ENCODE results near the gene PRADC1.

The PRADC1 gene

GRCh38 chr2:73258913-73259215 lies 25.8 kb upstream of the PRADC1 start:
- no peak for DNase-seq (ENCODE audit: low read depth)

DNA sequence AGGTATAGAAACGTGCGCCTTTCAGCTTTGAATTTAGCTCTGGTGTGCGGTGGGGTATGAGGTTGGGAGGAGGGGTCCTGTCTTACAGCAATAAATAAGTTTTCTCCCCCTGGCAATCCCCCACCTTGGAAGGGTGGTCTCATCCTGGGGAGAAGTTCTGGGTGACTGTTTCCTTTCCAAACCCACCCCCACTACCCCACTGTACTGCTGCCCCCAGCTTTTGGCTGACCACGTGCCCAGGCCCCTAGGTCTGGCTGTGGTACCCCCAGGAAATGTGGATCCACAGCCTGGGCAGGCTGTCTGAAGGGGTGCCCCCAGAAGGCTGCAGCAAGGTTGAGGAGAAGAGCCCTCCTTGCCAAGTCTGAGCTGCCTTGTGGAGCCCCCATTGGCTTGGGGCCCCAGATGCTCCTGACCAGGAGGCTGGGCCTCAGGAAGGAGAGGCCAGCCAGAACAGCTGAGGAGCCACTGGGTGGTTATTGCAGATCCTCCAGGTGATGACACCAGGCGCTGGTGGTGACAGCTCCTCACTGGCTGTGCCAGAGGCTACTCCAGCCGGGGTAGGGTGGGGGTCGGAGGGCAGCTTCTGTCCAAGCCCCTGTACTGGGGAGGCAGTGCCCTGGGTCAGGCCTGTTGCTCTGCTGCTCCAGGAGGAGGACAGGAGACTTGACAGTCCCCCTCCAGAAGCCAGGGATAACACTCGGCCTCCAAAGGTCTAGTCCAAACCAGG lies 25.3 kb upstream of the PRADC1 start:
- no peak for DNase-seq (ENCODE audit: low read depth)

DNA sequence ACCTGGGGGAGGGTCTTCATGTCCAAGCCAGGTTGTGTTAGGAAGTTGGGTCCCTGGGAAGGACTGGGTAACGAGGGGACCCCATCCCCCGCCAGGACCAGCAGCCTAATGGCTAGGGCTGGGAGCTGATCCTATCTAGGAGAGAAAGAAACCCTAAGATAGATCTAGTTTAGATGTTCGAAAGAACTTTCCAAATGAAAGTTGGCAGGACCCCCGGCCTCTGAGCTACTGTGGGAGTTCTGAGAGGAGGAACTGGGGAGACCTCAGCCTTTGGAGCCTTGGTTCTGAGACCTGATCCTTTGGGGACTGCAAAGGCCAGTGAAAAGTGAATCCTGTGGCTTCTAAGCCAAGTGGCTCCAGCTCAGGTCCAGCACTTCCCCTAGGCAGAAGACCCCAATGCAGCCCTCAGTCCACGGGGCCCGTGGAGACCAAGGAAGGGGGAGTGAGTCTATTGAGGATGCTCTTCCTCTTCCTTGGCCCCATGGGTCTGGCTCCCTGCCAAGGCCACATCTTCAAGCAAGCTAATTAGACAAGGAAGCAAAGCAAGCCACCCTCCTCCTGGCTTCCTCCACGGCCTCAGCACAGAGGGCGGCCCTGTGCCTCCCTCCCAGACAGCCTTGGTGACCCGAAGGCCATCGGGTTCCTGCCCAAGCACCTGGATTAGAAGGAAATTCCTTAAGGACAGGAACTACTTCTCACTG lies 24.5 kb upstream of the PRADC1 start:
- DNase-seq (ENCODE audit: low read depth): no peak

DNA sequence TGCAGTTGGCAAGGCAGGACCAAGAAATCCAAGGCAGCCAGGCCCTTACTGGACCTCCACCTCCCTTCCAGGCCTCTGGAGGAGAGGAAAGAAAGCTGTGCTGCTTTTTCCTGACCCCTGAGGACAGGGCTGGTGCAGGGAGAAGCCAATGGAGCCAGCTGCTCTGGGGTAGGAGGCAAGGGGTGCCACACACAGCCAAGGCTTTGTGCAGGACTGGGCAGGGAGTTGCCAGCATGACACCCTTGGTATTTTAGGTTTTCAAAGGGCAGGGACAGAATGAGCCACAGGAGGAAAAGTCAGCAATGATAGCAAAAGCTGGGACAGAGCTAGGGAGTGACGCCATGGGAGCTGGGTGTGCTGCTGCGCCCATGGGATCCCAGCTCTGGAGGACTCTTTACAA lies 24.0 kb upstream of the PRADC1 start:
- DNase-seq (ENCODE audit: low read depth): no peak

DNA sequence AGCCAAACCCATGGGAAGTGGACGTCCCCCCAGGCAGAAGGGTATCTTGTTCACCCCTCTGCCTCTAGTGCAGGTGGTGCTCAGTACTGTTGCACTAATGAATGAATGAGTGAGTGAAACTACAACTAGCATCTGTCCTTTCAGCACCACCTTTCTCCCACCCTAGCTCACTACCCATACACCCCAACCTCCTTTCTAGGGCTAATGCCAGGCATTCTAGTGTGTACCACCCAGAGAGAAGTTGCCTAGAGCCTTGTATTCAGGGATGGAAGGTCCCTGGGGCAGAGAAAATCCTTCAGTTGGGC lies 23.5 kb upstream of the PRADC1 start:
- no peak for DNase-seq (ENCODE audit: low read depth)

- no peak for DNase-seq (ENCODE audit: low read depth)
Measured at GRCh38 chr2:73255907-73256617, 23.0 kb upstream of the PRADC1 start.

GRCh38 chr2:73255007-73255644 lies 22.1 kb upstream of the PRADC1 start:
- no peak for DNase-seq (ENCODE audit: low read depth)

DNA sequence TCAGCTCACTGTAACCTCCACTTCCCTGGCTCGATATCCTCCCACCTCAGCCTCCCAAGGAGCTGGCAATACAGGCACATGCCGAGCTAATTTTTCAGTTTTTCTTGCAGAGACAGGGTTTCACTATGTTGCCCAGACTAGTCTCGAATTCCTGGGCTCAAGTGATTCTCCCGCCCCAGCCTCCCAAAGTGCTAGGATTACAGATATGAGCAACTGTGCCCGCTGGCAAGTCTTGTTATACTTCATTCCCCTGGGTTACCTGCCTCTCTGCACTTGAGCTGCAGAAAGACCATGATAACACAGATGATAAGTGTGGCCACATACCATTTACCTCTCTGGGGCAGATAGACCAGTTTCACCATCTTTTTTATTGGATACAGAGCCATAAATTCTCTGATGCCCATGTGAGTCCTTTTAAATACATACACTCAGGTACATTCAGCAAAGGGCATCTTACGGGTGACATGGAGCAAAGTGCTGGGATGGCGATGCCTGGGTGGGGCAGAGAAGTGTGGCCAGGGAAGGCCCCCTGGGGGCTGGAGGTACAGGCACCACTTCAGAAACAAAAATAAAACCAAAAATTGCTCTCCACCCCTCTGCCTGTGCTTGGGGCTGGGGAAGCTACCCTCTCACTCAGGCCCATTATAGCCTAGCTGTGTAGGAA lies 21.4 kb upstream of the PRADC1 start:
- no peak for DNase-seq (ENCODE audit: low read depth)

- DNase-seq (ENCODE audit: low read depth): no peak
Measured at GRCh38 chr2:73253901-73254300, 20.9 kb upstream of the PRADC1 start.

- no peak for DNase-seq (ENCODE audit: low read depth)
Measured at GRCh38 chr2:73253400-73253799, 20.4 kb upstream of the PRADC1 start.

DNA sequence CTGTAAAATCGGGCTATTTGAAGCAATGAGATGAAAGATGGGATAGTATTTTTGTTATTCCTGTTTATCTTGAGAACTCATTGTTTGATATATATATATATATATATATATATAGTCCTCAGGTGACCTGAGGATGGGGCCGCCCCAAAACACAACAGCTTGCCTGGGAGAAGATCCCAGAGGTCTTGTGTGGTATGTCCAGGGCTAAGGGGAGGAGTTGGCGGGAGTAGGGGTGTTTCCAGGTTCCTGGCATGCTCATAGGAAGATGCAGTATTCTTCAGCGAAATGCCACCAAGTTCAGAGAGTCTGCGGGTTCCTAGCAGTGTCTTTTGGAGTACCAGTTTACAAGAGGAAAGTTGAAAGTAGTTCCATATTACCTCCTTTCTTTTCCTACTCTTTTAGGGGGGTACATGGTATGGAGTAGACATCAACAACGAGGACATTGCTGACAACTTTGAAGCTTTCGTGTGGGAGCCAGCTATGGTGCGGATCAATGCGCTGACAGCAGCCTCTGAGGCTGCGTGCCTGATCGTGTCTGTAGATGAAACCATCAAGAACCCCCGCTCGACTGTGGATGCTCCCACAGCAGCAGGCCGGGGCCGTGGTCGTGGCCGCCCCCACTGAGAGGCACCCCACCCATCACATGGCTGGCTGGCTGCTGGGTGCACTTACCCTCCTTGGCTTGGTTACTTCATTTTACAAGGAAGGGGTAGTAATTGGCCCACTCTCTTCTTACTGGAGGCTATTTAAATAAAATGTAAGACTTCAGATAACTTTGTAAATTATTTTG lies 19.4 kb upstream of the PRADC1 start:
- no peak for DNase-seq (ENCODE audit: low read depth)

DNA sequence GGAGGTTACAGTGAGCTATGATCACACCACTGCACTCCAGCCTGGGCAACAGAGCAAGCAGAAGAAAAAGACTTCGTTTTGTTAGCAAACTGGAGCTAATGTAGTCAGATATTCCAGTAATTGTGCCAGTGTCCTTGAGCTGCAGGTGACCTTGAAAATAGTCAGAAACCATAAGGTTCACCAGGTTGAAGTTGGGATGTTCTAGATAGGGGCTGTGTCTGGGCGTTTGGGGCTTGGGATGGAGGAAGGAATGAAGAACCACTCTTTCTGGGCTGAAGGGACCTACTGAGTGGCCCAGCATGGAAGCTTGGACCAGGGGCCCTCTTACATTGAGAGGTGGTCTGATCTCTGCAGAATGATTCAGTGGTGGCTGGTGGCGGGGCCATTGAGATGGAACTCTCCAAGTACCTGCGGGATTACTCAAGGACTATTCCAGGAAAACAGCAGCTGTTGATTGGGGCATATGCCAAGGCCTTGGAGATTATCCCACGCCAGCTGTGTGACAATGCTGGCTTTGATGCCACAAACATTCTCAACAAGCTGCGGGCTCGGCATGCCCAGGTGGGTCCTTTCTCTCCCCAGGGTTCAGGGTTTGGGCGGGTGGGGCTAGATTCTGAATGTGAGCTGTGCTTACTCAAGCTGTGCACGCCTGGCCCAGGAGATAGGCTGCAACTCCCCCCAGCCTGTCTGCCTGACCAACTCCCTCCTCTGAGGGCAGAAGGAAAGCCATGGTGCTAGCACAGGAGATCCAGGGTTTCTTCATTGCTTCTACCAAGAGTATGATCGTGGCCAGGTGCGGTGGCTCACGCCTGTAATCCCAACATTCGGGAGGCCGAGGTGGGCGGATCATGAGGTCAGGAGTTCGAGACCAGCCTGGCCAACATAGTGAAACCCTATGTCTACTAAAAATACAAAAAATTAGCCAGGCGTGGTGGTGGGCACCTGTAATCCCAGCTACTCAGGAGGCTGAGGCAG lies 18.1 kb upstream of the PRADC1 start:
- no peak for DNase-seq (ENCODE audit: low read depth)

GRCh38 chr2:73249636-73250035 lies 16.6 kb upstream of the PRADC1 start:
- DNase-seq (ENCODE audit: low read depth): no peak

DNA sequence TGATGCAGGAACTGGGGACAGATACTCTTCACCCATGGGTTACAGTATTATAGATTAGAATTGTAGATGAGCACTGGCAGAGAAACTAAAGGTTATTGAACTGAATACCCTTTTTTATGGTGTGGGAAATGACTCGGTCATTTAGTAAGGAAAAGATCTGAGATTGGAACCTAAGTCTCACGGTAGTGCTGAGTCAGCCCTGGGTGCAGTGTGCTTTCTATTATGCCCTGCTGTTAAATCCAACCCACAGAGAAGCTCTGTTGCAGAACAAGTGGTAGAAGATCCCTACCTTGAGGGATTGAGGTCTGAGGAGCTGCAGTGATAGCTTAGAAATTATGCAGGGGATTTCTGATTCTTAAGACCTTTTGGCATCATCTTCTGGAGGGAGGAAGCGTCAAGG lies 13.8 kb upstream of the PRADC1 start:
- DNase-seq (ENCODE audit: low read depth): no peak

DNA sequence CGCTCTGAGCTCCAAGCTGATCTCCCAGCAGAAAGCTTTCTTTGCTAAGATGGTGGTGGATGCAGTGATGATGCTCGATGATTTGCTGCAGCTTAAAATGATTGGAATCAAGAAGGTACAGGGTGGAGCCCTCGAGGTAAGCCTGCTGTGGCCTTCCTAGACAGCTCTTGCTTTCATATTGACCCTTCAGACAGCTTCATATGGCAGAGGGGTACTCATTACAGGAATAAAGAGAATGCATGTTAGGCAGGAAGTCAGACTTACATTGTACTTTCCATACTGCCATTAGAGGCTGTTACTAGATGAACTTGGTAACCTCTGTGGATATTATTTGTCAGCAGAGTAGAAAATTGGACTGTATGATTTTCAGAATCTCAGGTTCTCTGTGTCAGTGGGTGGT lies 11.5 kb upstream of the PRADC1 start:
- DNase-seq (ENCODE audit: low read depth): no peak

DNA sequence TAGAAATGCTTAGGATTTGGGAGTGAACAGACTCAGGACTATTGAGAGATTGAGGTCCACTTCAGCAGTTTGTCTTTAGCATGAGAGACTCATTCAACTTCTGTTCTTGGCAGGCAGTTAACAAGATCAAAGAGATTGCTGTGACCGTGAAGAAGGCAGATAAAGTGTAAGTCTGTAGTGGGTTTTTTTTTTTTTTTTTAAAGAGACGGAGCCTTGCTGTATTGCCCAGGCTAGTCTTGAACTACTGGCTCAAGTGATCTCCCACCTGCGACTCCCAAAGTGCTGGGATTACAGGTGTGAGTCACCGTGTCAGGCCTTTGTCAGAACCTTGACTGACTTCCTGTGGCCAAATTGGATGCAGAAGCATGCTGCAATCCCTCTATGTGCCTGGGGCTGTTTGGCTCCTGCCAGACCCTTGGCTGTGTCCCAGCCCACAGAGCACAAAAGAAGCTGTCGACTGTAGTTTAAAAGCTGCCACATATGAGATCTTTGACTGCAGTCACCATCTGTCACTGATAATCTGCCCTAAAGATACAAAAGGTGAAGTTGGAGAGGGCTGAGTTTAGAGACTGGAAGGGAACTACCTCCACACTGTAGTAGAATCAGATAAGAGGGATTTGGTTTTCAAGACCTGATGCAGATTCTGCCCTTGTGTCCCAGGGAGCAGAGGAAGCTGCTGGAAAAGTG lies 11.0 kb upstream of the PRADC1 start:
- DNase-seq (ENCODE audit: low read depth): no peak

- DNase-seq (ENCODE audit: low read depth): no peak
Measured at GRCh38 chr2:73239776-73240175, 6.7 kb upstream of the PRADC1 start.

DNA sequence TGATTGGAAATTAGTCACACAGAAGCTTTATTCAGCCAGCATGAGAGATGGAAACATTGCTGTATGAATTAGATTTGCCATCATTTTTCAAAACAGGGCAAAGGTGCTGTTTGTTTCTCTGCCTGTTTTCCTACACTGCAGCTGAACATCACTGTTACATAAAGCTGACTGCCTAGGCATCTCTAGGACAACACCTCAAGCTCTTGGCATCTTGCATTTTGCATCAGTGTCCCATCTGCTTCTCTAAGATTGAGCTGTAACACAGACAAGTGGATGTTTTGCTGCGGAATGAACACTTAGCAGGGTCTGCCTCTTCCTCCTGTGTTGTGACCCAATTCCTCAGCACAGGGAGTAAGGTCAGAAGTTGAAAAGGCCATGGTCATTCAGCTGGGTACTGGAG lies 5.9 kb upstream of the PRADC1 start:
- no peak for DNase-seq (ENCODE audit: low read depth)

- no peak for DNase-seq (ENCODE audit: low read depth)
Measured at GRCh38 chr2:73238149-73238548, 5.1 kb upstream of the PRADC1 start.

DNA sequence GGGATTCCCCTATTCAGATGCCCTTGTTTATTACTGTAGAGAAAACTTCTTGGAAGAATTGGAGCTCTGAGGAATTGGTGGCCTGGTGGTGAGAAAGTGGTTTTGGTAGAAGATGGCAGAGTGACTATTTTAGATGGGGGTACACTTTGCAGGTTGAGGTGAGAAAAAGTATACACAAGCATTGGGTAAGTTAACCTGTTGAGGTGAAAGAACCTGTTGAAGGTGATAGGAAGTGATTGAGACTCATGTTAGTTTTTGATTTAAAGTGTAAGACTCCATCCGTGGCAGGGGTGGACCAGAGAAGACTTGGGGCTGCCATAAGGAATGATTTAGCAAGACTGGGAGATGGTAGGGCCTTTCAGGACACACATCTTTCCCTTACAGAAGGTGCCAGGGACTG lies 4.1 kb upstream of the PRADC1 start:
- no peak for DNase-seq (ENCODE audit: low read depth)
